Muscle layer of duodenum (tissue), 2 donors: ENCODE results near the gene COL5A1.

Source experiments
- H3K27ac ChIP-seq: one replicate; pipeline ENCODE4 v1.7.0; 2013; ENCODE audit warnings: mild to moderate bottlenecking, low read length
- H3K27me3 ChIP-seq: one replicate; pipeline ENCODE4 v1.7.0; 2013; ENCODE audit warnings: low read depth, mild to moderate bottlenecking, control low read depth, low read length
- H3K36me3 ChIP-seq, 2 donors: one replicate each; pipeline ENCODE4 v1.7.0; 2013; ENCODE audit warnings: low read length in 2 of 2, control low read depth in 1 of 2, mild to moderate bottlenecking in 1 of 2; ENCODE audit not compliant: insufficient read depth in 2 of 2, control insufficient read depth in 1 of 2
- H3K4me1 ChIP-seq, 2 donors: one replicate each; pipeline ENCODE4 v1.7.0; 2013; ENCODE audit warnings: low read length in 2 of 2, mild to moderate bottlenecking in 2 of 2, control low read depth in 1 of 2, moderate library complexity in 1 of 2; ENCODE audit not compliant: insufficient read depth in 2 of 2, control insufficient read depth in 1 of 2
- H3K4me3 ChIP-seq, 2 donors: one replicate each; pipeline ENCODE4 v1.7.0; 2013; ENCODE audit warnings: low read length in 2 of 2, low read depth in 1 of 2, mild to moderate bottlenecking in 1 of 2
- H3K9me3 ChIP-seq, 2 donors: one replicate each; pipeline ENCODE4 v1.7.0; 2013; ENCODE audit warnings: low read length in 2 of 2, control low read depth in 1 of 2, mild to moderate bottlenecking in 1 of 2; ENCODE audit not compliant: control insufficient read depth in 1 of 2
- donor health status: healthy.

The COL5A1 gene

GRCh38 chr9:134629586-134630392, 11.8 kb upstream of the COL5A1 start:
- Histone ChIP-seq H3K27me3 (no peaks in the 10 kb centered on the region), H3K27ac (no peak overlapping the region), H3K36me3 (no peaks in the 10 kb centered on the region), H3K9me3 (no peaks in the 10 kb centered on the region), H3K4me3 (no peak overlapping the region), H3K4me1 (no peaks in the 10 kb centered on the region)

- Histone ChIP-seq H3K27ac (no peak overlapping the region), H3K4me3 (no peak overlapping the region), H3K36me3 (no peaks in the 10 kb centered on the region), H3K9me3 (no peaks in the 10 kb centered on the region), H3K4me1 (no peaks in the 10 kb centered on the region), H3K27me3 (no peaks in the 10 kb centered on the region)
Observed at GRCh38 chr9:134630393-134630790, 11.2 kb upstream of the COL5A1 start.

- Histone ChIP-seq H3K27me3 (no peaks in the 10 kb centered on the region), H3K4me1 (no peaks in the 10 kb centered on the region), H3K4me3 (no peak overlapping the region), H3K27ac (no peak overlapping the region), H3K9me3 (no peaks in the 10 kb centered on the region), H3K36me3 (no peaks in the 10 kb centered on the region)
Observed at GRCh38 chr9:134630861-134631260, 10.7 kb upstream of the COL5A1 start.

GRCh38 chr9:134631881-134632280, 9.7 kb upstream of the COL5A1 start:
- H3K36me3 ChIP-seq, result no peaks in the 10 kb centered on the region
- H3K4me1 ChIP-seq, result no peaks in the 10 kb centered on the region
- no peak overlapping the region for H3K4me3 ChIP-seq
- no peaks in the 10 kb centered on the region for H3K27me3 ChIP-seq
- no peaks in the 10 kb centered on the region for H3K9me3 ChIP-seq
- no peak overlapping the region for H3K27ac ChIP-seq

GRCh38 chr9:134632329-134632728, 9.3 kb upstream of the COL5A1 start:
- Histone ChIP-seq H3K36me3 (no peaks in the 10 kb centered on the region), H3K4me1 (no peaks in the 10 kb centered on the region)

GRCh38 chr9:134633362-134634142, 8.1 kb upstream of the COL5A1 start:
- Histone ChIP-seq H3K4me1 (no peaks in the 10 kb centered on the region), H3K36me3 (no peaks in the 10 kb centered on the region), H3K9me3 (no peaks in the 10 kb centered on the region), H3K27me3 (no peaks in the 10 kb centered on the region), H3K27ac (no peak overlapping the region), H3K4me3 (no peak overlapping the region)

More at GRCh38 chr9:134632329-134632728, 9.3 kb upstream of the COL5A1 start:
- no peak overlapping the region for H3K4me3 ChIP-seq
- H3K9me3 ChIP-seq, result no peaks in the 10 kb centered on the region
- H3K27ac ChIP-seq, result no peak overlapping the region
- no peaks in the 10 kb centered on the region for H3K27me3 ChIP-seq

- Histone ChIP-seq H3K9me3 (no peaks in the 10 kb centered on the region), H3K27ac (no peak overlapping the region), H3K4me3 (no peak overlapping the region), H3K36me3 (no peaks in the 10 kb centered on the region), H3K4me1 (no peaks in the 10 kb centered on the region), H3K27me3 (no peaks in the 10 kb centered on the region)
Observed at GRCh38 chr9:134634176-134634575, 7.4 kb upstream of the COL5A1 start.

- Histone ChIP-seq H3K4me1 (no peaks in the 10 kb centered on the region), H3K9me3 (no peaks in the 10 kb centered on the region), H3K27me3 (no peaks in the 10 kb centered on the region), H3K27ac (no peak overlapping the region), H3K4me3 (no peak overlapping the region), H3K36me3 (no peaks in the 10 kb centered on the region)
Observed at GRCh38 chr9:134634667-134635230, 6.9 kb upstream of the COL5A1 start.

- H3K4me3 ChIP-seq, result no peak overlapping the region
- H3K9me3 ChIP-seq, result no peaks in the 10 kb centered on the region
- peaks cover 0 to under 1% of the 10 kb centered on the region in 2 donors for H3K4me1 ChIP-seq
- no peak overlapping the region for H3K27ac ChIP-seq
- no peaks in the 10 kb centered on the region for H3K36me3 ChIP-seq
- H3K27me3 ChIP-seq, result no peaks in the 10 kb centered on the region
Observed at GRCh38 chr9:134635351-134636148, 6.1 kb upstream of the COL5A1 start.

GRCh38 chr9:134636149-134636507, 5.5 kb upstream of the COL5A1 start:
- Histone ChIP-seq H3K9me3 (no peaks in the 10 kb centered on the region), H3K27me3 (no peaks in the 10 kb centered on the region), H3K4me1 (peaks cover 0 to 6% of the 10 kb centered on the region in 2 donors), H3K4me3 (no peak overlapping the region), H3K27ac (no peak overlapping the region), H3K36me3 (no peaks in the 10 kb centered on the region)

- H3K9me3 ChIP-seq, result no peaks in the 10 kb centered on the region
- H3K27ac ChIP-seq, result no peak overlapping the region
- H3K36me3 ChIP-seq, result no peaks in the 10 kb centered on the region
- H3K27me3 ChIP-seq, result no peaks in the 10 kb centered on the region
- H3K4me1 ChIP-seq, result peaks cover 0 to 7% of the 10 kb centered on the region in 2 donors
- H3K4me3 ChIP-seq, result no peak overlapping the region
Observed at GRCh38 chr9:134637241-134637640, 4.4 kb upstream of the COL5A1 start.
